NCI-H1048 (cell line): ENCODE results near the gene POLE2.
"Not testable (repeated sequence)": the region's sequence is repeated elsewhere in the genome, so short reads cannot be mapped to it uniquely, and the experiment has no call there.

ENCODE experiments used
- DNase-seq: peaks from one replicate; lab custom pipeline; 2025; lab: John Stamatoyannopoulos, UW

POLE2 gene

GRCh38 chr14:49619273-49619672, 68.7 kb downstream of the POLE2 start:
- DNase-seq = not testable (repeated sequence)

- no peak for DNase-seq
Measured at GRCh38 chr14:49617852-49618519, 70.0 kb downstream of the POLE2 start.

GRCh38 chr14:49615776-49616175, 72.2 kb downstream of the POLE2 start:
- DNase-seq = no peak

- DNase-seq = no peak
Measured at GRCh38 chr14:49614196-49614595, 73.8 kb downstream of the POLE2 start.

- no peak for DNase-seq
Measured at GRCh38 chr14:49612671-49613070, 75.3 kb downstream of the POLE2 start.

GRCh38 chr14:49612251-49612650, 75.8 kb downstream of the POLE2 start:
- DNase-seq = no peak

GRCh38 chr14:49607583-49607982, 80.4 kb downstream of the POLE2 start:
- no peak for DNase-seq

- DNase-seq = peak; percentile 67
Measured at GRCh38 chr14:49598485-49599300, 89.3 kb downstream of the POLE2 start, which contains the start of gene LRR1. Gene LRR1, plus strand, starts transcription at chr14:49598940. Its CDS starts 81 bp downstream, at chr14:49599021.

- no peak for DNase-seq
Measured at GRCh38 chr14:49598189-49598484, 89.9 kb downstream of the POLE2 start.

- DNase-seq = no peak
Measured at GRCh38 chr14:49594347-49595091, 93.5 kb downstream of the POLE2 start.
